GM18498 (cell line): ENCODE measurements around the gene ALDH16A1.

ENCODE experiments used
- ATAC-seq: cut with Tn5 transposase; IDR thresholded peaks from one replicate; pipeline ENCODE4 v1.9.1; 2021; ENCODE audit warnings: mild to moderate bottlenecking, moderate library complexity; ENCODE audit not compliant: unreplicated experiment

The ALDH16A1 gene

GRCh38 chr19:49487277-49488045, 34.4 kb downstream of the ALDH16A1 start, which contains the start of gene RPL13A:
Gene RPL13A (plus strand): TSS chr19:49487608. CDS start chr19:49487630, 22 bp downstream.
- peak; percentile 85 for ATAC-seq

DNA sequence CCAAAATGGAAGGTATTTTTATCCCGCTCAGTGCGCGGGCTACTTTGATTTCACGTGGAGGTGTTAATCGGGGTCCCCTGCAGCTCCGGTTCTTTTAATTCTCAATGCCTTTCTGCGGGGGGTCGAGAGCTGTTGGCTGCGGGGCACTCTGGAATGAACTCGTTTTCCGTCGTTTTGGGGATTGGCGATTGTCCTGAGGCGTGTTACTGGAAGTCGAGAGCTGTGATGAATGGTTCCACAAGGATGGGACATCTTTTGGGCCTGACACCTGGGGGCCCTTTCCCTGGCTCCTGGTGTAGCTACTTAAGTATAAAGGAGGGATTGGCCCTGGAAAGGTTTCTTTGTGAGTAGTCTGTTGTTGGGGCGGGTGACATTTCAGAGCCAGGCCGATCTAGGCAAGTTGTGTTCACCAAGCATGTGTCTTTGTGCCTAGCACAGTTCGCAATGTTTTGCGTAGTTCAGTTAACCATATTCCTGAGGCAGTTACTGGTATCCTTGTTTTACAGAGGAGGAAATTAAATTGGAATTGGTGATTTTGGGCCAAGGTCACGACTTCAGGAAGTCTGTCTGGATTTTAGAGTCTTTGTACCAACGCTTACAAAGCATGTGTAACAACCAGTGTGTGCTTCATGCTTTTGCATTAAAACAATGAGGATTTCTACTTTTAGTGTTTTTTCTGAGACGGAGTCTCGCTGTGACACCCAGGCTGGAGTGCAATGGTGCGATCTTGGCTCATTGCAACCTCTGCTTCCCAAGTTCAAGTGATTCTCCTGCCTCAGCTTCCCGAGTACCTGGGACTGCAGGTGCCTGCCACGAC, 35.2 kb downstream of the ALDH16A1 start:
- no peak for ATAC-seq

DNA sequence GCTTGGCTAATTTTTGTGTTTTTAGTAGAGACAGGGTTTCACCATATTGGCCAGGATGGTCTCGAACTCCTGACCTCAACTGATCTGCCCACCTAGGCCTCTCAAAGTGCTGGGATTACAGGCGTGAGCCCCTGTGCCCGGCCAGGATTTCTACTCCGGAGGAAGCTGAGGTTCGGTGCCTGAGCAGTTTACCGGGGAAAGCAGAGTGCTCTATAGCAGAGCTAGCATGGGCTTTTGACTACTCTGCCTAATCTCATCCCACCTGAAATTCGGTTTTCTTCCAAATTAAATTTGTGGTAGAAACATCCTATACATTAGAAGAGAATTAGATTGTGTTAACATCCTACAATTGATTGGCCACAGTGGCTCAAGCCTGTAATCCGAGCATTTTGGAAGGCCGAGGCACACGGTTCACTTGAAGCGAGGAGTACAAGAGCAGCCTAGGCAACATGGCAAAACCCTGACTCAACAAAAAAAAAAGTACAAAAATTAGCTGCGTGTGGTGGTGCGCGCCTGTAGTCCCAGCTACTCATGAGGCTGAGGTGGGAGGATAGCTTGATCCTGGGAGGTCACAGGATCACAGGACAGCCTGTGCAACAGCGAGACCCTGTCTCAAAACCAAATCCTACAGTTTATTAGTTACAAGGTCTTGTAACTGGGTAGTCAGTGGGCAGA, 36.0 kb downstream of the ALDH16A1 start:
- no peak for ATAC-seq

DNA sequence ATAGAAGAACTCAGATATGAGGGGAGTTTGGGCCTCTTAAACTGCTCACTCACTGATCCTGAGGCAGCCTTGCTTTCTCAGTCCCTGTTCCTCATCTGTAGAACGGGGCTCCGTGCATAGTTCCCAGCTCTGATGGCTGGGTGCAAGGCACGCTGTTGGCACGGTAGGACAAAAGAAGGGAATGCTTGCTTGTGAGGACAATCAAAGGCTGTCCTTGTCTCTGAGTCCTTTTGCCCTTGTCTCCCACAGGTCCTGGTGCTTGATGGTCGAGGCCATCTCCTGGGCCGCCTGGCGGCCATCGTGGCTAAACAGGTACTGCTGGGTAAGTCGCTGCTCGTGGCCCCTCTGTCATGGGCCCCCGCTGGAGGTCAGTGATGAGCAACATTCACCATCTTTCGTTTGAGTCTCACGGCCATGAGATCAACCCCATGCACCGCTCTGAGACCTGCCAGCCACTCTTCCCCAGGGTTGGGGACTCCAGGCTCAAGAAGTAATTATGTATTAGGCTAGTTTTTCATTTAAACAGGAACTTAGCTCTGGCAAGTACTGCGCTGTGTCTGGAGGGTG, 36.7 kb downstream of the ALDH16A1 start:
- no peak for ATAC-seq

- ATAC-seq = no peak
Observed at GRCh38 chr19:49490287-49491029, 37.4 kb downstream of the ALDH16A1 start.

DNA sequence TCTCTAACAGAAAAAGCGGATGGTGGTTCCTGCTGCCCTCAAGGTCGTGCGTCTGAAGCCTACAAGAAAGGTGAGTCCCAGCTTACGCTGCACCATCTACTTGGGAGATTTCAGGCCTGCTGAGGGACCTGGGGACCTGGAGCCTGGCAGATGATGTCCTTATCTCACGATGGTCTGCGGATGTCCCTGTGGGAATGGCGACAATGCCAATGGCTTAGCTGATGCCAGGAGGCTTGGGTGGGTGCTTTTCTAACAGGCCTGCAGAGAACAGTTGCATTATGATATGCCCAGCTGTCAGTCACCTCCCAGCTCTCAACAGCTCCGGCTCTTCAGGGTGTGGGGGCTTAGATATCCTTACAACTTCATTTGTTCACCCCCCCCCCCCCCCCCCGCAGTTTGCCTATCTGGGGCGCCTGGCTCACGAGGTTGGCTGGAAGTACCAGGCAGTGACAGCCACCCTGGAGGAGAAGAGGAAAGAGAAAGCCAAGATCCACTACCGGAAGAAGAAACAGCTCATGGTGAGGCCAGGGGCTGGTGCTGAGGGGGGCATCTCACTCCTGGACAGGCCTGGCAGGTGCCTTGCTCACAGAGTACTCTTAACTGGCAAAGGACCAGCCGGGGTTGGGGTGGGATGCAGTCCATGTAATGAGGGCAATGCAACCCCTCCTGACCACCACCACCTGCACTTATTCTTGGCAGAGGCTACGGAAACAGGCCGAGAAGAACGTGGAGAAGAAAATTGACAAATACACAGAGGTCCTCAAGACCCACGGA, 38.2 kb downstream of the ALDH16A1 start:
- no peak for ATAC-seq

DNA sequence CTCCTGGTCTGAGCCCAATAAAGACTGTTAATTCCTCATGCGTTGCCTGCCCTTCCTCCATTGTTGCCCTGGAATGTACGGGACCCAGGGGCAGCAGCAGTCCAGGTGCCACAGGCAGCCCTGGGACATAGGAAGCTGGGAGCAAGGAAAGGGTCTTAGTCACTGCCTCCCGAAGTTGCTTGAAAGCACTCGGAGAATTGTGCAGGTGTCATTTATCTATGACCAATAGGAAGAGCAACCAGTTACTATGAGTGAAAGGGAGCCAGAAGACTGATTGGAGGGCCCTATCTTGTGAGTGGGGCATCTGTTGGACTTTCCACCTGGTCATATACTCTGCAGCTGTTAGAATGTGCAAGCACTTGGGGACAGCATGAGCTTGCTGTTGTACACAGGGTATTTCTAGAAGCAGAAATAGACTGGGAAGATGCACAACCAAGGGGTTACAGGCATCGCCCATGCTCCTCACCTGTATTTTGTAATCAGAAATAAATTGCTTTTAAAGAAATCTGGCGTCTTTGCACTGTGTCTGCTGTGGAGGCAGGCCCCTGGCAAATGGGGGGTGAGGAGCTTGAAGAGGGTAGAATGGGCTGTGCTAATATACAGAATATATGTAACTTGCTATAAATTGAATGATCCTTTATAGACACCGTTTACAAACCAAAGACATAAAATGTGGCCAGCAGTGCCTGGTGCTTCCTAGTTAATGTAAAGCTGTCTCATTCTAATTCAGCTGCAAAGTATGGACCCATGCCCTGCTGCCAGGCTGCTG, 39.0 kb downstream of the ALDH16A1 start:
- ATAC-seq = no peak

GRCh38 chr19:49492573-49493405, 39.8 kb downstream of the ALDH16A1 start:
- ATAC-seq = no peak

GRCh38 chr19:49496574-49497008, 43.6 kb downstream of the ALDH16A1 start:
- ATAC-seq = no peak

GRCh38 chr19:49497047-49497788, 44.2 kb downstream of the ALDH16A1 start:
- no peak for ATAC-seq

GRCh38 chr19:49497789-49498103, 44.7 kb downstream of the ALDH16A1 start:
- no peak for ATAC-seq

GRCh38 chr19:49498475-49498874, 45.5 kb downstream of the ALDH16A1 start:
- no peak for ATAC-seq

GRCh38 chr19:49499030-49499670, 46.1 kb downstream of the ALDH16A1 start:
- ATAC-seq = no peak

- ATAC-seq = no peak
Observed at GRCh38 chr19:49502866-49503581, 50.0 kb downstream of the ALDH16A1 start.

GRCh38 chr19:49503582-49503962, 50.5 kb downstream of the ALDH16A1 start:
- ATAC-seq = no peak

DNA sequence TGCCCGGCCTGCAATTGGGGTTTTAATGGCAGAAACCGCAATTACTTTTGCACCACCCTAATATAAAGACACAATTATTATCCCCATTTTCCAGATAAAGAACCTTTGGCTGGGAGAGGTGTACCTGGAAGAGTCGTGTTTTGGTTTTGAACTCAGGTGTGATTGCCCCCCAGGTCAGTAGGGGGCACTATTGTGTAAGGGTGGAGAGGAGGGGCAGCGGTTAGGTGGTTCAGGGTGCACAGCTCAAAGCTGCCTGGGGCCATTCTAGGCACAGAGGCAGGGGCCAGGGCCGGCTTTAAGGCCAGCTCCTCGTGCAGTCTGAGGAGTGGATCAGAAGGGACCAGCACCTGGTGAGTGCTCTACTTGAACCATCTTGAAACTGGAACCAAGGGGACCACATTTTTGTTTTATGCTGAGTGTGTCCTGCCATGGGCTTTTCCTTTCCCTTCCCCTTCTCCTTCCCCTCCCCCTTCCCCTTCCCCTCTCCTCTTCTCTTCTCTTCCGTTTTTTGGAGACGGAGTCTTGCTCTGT, 53.6 kb downstream of the ALDH16A1 start:
- ATAC-seq = no peak
